NCI-H2196 (cell line): ENCODE data around the gene MTHFD1.

Experiments
- DNase-seq: peaks from one replicate; lab custom pipeline; 2025; ENCODE audit not compliant: unreplicated experiment; lab: John Stamatoyannopoulos, UW

MTHFD1 gene

DNA sequence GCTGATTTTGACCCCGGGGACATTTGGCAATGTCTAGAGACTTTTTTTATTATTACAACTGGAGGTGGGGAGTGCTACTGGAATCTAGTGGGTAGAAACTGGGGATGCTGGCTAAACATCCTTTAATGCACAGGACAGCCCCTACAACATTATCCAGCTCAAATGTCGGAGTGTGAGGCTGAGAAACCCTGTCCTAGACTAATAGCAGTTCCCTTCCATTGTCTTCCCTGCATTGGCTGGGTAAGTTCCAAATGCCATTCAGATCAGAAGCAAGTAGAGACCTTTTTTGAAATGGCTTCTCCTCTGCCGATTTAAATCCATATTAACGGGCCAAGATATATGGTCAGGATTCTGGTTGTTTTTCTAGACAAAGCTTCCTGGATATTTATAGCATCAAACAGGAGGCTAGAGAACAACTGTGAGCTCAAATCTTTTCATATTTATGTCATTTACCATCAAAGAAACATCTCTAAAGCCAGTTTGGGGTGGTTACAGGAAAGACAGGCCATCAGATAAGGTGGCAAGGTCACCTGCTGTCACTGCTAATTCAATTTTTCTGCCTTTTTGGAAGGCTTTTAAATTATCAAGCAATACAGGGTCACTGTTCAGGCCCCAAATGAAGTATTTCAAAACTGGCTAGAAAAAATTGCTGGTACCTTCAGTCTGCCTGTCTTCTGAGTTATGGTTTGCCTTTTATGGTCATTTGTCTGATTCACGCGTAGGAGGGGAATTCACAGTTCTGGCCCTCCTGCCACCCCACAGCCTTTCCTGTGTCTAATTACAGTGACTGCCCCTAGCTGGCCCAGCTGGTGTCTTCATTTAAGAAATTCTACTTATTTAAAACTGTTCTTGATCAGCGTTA lies 57.1 kb downstream of the MTHFD1 start:
- DNase-seq = no peak

DNA sequence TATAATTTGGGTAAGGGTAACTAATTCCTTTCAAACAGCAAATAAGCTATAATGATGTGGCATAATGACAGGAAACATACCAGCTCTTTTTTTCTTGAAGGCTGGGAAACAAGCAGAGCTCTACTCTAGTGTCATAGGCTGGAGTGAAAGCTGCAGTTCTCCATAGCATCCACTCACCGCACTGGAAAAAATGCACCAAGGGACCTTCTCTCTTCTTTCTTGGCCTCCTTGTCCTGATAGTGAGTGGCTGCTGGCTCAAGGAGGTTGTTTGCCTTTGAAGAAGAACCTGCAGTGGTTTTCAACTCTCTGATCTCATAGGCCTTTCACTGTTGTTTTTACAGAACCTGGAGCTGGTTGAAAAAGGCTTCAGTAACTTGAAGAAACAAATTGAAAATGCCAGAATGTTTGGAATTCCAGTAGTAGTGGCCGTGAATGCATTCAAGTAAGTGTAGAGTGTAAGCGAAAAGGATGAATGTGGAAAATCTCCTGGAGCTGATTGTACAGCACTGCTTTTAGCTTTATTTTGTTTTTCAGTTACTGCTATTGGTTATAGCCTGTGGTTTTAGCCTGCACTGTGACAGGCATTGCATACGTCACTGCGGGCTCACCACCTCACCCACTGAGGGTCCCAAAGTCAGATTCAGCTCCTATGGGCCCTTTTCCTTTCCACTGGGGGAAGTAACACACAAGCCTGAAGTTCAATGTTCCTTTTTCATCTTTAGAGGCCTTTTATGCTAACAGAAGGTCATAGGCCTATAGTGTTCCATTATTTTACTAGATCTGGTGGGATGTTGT lies 59.9 kb downstream of the MTHFD1 start:
- no peak for DNase-seq

DNA sequence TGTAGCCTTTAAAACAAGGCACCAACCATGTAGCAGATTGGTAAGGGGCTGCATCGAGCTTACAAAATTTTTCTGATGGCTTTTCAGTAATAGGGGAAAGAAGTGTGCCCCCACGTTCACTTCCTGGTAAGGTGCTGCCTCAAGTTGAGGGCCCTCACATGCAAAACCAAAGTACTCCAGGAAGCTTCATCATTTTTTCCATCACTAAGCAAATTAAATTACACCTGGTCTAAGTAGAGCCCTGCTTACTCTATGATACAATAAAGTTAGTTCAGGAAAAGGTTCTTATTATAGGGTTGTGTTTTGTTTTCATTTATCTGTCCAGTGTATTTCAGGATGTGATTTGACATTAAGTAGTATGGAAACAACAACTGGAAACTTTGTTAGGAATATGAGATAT lies 62.1 kb downstream of the MTHFD1 start:
- DNase-seq = no peak

DNA sequence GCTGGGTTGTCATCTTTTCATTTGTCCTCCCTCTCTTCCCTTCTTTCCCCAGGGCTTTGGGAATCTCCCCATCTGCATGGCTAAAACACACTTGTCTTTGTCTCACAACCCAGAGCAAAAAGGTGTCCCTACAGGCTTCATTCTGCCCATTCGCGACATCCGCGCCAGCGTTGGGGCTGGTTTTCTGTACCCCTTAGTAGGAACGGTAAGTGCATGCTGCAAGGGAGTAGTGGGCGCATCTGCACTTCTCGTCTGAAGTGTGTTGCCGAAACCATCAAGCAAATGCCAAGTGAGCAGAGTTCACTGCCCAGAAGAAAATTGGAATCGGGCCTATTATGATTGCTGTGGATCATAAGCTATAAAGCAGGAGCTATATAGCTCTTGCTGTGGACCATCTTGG lies 66.5 kb downstream of the MTHFD1 start:
- no peak for DNase-seq

DNA sequence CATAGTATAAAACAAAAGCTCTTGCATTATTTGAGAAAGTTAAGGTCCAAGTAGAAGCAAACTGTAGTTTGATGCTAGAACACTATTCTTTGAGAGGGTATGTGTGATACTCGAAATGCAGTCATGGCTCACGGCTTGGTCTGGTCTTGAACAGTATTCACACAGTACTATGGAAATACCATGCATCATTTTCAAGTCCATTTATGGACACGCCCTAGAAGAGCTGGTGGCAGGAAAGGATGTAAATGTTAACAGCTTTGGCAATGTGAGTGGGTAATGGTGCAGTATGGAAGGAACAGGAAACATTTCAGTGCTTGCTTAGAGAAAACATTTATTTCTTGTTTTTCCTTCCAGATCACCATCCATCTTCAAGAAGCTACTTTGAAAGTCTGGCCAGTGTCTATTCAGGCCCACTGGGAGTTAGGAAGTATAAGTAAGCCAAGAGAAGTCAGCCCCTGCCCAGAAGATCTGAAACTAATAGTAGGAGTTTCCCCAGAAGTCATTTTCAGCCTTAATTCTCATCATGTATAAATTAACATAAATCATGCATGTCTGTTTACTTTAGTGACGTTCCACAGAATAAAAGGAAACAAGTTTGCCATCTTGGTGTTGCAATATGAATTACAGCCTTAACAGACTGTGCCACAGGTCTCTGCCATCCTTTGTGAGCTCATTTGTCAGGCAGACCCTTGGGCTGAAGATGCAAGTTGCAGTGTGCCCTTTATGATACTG lies 71.4 kb downstream of the MTHFD1 start:
- no peak for DNase-seq

DNA sequence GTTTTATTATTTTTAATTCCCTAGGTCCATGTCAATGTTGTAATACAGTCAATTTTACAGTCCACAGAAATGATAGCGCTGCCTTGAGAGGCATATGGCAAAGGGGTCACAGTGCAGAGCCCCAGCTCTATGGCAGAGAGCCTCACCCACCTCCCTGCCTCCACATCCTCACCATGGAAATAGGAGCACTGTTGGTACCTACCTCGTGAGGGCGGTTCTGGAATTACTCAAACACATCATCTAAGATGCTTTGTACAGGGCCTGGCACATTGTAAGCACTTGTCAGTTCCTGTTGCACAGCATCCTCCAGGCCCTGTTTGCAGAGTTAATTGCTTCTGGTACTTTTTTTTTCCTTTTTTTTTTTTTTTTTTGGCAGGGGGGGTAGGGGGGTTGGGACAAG lies 73.1 kb downstream of the MTHFD1 start:
- DNase-seq = no peak

DNA sequence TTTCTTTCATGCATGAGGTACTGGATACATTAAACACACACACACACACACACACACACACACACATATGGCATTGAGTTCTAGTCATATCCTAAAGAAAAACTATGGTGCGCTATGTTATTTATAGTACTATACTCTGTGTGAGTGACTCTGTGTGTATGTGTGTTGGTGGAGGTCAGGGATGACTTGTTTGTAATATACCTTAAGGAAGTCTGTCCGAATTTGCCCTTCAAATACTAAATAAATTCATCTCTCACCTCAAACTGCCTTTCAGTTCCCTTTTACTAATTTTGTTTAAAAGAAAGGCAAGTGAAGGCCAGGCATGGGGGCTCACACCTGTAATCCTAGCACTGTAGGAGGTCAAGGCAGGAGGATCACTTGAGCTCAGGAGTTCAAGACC lies 75.0 kb downstream of the MTHFD1 start:
- no peak for DNase-seq

DNA sequence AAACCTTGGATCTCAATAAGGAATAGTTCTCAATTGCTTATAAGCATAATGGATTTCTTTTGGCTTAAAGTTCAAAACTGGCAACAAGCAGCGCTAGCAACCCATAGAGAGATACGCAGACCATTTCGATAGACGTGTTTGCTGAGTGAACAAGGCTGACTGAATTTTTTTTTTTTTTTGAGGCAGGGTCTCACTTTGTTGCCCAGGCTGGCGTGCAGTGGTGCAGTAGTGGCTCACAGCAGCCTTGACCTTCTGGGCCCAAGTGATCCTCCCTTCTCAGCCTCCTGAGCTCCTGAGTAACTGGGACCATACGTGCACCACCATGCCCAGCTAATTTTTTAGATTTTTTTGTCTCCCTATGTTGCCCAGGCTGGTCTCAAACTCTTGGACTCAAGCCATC lies 75.7 kb downstream of the MTHFD1 start:
- DNase-seq = no peak

DNA sequence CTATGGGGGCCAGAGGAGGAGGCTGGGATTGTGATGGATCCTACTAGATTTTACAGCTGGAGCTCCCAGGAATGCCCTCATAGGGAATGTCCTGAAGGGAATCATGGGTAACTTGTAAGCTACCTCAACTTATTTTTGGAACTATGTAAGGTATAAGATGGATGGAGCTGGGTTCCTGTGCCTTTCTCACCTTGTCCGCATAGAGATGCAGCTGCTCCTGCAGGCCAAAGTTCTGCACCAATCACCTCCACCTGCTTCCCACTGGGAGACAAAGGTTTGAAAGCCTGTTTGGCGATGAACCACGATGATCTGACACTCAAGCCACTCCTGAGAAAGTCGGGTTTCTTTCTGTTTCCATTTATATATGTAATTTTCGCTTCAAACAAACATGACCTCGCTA lies 76.5 kb downstream of the MTHFD1 start:
- no peak for DNase-seq

DNA sequence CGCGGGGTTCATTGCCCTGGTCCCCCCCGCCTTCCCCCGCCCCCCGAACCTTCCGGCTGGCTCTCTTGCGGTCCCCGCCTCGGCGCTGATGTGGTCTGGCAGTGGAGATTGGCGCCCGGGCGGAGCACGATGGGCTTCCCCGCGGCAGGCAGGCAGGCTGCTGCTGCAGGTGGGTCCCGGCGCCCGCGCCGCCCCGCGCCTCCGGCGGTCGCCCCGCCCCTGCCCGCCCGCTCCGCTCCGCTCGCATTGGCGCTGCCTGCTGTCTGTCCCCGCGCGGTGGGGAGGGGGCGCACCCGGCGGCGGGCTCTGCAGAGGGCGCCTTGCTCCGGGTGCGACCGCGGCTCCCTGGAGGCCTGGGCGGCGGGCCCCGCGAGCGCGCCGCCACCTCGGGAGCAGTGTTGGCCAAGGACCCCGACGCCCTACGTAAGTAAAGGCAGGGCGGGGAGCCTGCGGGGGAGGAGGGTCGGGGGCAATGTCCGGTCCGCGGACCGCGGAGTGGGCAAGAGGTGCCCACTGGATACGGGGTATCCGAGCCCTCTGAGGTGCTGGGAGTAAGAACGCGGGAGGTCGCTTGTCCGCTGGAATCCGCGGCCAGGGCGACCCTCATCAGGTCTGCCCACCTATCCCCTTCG lies 77.2 kb downstream of the MTHFD1 start, which contains the start of gene AKAP5:
Gene AKAP5 (plus strand): TSS at position 309 of the 632 bp plus-strand sequence. CDS start 2,896 bp downstream, outside the sequence.
- peak; percentile 54 for DNase-seq

DNA sequence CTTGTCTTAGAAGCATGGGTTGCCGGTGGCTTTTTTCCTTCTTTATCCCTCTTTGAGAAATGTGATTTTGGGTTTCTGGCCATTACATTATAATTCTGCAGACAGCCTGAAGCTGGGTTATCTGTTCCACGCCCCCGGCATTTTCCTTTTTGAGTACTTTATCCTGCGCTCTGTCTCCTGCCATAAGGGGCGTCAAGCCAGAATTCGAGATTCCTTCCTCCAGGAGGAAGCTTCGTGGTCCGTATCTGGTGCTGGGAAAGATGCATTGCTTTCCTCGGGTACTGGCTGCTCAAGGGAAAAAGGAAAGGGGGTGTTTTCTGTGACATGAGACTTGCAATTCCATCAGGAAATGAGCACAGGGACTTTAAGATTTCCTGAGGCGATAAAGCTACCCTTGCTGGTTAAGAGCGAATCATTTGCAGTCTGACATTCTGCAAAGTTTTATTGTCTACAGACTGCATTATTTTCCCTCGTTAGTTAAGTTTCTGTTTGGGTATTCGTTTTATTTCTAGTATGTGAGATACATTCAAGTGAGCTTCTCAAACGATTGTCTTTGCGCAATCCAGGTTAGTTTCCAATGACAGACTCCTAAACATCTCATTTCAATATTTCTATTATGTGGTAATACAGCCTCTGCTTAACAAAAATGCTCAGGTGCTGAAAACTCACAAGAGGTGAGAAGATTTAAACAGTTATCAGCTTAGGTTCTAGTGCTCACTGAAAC lies 77.8 kb downstream of the MTHFD1 start:
- DNase-seq = no peak

DNA sequence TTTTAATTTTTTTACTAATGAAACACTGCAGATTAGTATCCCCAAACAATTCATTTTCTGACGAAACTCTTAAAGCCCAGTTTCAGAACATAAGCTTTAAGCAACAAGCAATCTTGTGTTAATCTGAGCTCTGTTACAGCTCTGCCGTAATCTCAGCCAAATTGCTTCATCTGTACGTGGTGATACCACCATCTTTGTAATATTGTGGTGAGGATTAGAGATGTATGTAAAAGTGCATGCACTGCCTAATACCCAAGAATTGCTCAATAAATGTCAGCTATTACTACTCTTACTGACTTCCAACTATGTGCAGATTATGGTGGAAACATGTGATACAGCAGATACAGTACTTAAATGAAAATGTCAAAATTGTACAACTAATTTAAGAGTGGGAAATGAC lies 78.9 kb downstream of the MTHFD1 start:
- DNase-seq = no peak

DNA sequence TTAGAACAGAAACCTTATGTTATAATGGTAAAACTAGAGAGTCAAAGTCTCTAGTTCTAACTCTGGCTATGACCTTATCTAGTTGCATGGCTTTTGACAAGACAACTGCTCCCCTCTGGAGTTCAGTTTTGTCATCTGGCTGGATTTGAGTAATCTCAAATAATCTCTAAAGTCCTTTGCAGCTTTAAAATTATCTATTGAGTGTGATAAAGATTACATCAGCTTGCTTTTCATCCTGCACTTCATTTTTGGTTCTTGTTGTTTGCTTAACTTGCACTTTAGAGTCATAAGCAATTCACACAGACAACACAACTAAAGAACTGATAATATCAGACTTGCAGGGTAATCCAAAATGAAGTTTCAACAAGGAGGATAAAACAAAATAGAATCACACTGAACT lies 79.4 kb downstream of the MTHFD1 start:
- no peak for DNase-seq

DNA sequence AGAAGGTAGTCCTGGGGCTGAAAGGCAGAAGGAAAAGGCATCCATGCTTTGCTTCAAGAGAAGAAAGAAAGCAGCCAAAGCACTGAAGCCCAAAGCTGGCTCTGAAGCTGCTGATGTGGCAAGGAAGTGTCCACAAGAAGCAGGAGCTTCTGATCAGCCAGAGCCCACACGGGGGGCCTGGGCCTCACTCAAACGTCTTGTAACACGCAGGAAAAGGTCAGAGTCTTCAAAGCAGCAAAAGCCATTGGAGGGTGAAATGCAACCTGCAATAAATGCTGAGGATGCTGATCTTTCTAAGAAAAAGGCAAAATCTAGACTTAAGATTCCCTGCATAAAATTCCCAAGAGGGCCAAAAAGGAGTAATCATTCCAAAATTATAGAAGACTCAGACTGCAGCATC lies 80.3 kb downstream of the MTHFD1 start:
- no peak for DNase-seq

DNA sequence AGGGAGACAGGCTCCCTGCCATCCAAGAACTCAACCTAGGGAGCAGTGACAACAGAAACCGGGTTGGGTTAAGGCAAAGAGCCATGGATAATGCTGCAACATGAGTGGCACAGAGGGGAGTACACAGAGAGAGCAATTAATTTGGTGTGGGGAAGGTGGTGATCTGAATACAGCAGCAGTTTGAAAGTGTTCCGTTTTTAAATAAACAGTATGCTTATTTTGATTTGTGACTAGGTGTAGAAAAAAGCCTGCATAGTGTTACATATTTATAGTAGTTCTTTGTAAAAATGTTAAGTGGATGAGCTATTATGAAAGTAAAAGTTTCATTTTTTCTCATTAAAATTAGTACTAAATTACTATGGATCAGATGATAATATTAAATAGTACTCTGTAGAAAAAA lies 85.9 kb downstream of the MTHFD1 start:
- DNase-seq = no peak

DNA sequence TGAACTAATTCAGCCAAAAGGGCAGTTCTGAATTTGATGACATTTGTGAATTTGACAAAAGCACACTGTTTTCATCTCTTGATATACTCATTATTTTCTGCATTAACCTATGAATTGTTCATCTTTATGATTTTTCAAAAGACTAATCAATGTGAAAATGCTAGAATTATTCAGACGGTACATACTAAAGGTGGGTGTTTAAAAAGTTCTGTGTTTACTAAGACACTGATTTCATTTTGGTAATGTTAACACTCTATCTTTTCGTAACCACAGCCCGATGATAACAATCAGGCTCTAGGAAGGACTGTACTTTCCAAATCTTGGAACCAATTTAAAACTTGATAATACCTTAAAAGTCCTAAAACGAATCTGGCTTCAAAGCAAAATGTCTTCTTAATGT lies 86.5 kb downstream of the MTHFD1 start:
- DNase-seq = no peak

DNA sequence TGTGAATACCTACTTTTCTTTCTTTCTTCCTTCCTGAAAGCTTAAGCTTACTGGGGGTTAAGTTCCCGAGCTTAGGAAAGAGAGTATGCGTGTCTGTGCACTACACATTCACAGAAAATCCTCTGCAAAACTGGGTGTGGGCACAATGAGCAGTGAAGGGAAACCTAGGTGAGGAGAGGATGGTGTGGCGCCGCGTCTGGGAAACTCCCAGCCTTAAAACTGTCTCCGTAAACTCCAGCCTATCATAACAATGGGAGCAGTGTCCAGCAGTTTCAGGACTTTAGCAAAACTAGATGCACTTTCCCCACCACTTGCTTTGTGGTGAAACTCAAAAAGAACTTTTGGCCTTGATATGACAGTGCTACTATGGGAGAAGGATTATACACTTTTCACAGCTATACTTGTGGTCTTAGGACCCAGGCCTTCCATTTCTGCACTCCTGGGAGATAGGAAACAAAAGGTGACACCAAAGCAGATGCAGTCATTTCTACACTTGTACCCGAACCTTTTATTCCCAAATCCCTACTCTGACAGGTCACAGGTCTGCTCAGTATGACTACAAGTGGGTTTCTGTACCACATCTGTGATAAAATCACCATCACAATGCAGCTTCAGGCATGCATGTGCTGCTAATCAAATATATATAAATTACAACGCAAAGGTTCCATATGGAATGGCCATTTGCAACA lies 87.6 kb downstream of the MTHFD1 start:
- DNase-seq = no peak

DNA sequence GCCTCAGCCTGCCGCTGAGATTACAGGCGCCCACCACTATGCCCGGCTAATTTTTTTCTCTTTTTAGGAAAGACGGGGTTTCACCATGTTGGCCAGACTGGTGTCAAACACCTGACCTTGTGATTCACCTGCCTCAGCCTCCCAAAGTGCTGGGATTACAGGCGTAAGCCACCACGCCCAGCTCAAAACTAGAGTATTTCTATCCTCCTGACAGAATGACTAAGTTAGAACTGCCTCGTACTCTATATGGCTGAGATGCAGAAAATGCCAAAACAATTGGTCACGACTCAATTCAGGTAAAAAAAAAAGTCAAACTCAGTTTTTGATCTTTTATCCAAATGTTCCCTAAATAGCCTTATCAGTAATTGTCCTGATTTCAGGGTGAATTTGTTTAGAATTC lies 88.3 kb downstream of the MTHFD1 start:
- no peak for DNase-seq

DNA sequence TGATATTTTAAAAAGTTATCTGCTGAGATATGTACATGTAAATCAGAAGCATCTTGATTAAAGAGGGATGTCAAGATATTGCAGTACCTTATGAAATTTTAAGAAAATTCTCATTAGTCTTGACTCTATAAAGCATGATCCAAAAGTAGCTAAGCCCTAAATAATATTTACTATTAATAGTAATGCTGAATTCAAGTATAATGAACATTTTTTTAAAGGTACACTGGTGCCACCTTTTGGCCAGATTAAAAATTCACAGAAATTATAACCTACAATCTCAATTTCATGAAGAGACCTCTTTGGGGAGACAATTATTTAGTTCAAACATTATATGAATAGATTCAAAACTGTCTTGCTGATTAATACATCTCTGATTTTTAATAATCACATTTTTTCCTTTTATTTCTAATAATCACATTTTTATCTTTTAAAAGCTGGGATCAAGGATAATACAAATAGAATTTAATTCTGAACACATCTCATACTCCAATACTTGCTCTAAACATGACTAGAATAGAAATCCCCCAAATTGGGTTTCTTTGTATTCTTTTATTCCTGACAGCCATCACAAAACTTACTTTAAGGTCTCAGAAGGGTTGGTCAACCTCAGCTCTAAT lies 90.6 kb downstream of the MTHFD1 start:
- DNase-seq = peak; percentile 35
